Measurements from ENCODE around the gene SLC35G3.

DNA sequence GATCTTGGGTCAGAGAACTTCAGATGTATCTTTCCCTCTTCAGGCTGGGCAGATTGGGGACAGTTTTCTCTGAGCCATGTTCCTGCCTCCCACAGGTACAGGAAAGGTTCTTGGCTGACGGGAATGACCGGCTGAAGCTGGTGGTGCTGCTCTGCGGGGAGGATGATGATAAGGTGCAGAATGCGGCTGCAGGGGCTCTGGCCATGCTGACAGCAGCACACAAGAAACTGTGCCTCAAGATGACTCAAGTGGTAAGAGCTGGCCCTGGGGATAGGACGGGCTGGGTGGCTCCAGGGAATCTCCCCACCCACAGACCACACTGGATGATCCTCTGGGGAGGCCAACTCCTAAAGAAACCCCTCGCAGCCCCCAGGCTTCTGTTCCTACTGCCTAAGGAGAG is 10.9 kb downstream of the SLC35G3 start:
- TF ChIP-seq CTCF (conservative IDR thresholded peaks at IDR 0.05) = no peak
- no peak for TF ChIP-seq ZFX (IDR thresholded peaks at IDR 0.05)
